Ovary (tissue), 3 donors: Measurements from ENCODE around the gene AQP4.

ENCODE experiments used
- EP300 ChIP-seq: sonication (generic); formaldehyde crosslinking; IDR thresholded peaks from one replicate; pipeline ENCODE4 v1.6.1; 2017; ENCODE audit warnings: antibody characterized with exemption
- TF ChIP-seq, protein P1 (sequence below), 3 donors: fragments of 450-650 bp in 2 of 3; fragments of 200-600 bp in 1 of 3; IDR thresholded peaks; one replicate each; pipeline versions ENCODE4 v1.5.1 to v1.8.0; 2016 to 2022; ENCODE audit warnings: antibody characterized with exemption in 3 of 3, mild to moderate bottlenecking in 1 of 3
- donor health status: DM: no; HTN: no; CAD: no.

DNA sequence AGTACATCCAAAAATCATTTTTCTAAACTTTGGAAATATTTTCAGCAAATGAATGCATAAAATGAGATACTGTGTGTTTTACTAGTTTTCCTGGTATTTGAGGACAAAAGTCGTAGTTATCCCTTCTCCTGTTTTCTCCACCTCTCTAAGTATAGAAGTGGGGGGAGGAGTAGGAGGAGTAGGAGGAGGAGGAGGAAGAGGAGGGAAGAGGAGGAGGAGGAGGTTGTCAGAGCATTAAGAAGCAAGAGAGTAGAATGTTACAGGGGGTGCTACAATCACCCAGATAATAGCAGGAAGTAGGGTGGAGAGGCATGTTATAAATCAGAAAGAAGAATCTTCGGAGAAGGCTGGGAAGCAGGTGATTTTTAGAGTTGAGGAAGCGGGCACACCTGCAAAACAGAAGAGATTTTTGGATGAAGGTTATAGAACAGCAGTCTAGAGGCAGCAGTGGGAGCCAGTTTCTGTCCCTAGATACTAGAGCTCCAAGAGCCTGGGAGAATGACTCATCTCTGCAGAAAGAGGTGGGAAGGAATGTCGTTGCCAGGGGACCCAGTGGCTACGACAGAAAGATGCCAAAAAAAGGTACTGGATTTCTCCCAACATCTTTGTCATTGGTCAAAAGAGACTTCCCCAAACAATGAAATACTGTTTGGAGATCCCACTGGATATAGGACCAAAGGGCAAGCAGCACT, 44.2 kb upstream of the AQP4 start:
- TF ChIP-seq, protein P1, sequence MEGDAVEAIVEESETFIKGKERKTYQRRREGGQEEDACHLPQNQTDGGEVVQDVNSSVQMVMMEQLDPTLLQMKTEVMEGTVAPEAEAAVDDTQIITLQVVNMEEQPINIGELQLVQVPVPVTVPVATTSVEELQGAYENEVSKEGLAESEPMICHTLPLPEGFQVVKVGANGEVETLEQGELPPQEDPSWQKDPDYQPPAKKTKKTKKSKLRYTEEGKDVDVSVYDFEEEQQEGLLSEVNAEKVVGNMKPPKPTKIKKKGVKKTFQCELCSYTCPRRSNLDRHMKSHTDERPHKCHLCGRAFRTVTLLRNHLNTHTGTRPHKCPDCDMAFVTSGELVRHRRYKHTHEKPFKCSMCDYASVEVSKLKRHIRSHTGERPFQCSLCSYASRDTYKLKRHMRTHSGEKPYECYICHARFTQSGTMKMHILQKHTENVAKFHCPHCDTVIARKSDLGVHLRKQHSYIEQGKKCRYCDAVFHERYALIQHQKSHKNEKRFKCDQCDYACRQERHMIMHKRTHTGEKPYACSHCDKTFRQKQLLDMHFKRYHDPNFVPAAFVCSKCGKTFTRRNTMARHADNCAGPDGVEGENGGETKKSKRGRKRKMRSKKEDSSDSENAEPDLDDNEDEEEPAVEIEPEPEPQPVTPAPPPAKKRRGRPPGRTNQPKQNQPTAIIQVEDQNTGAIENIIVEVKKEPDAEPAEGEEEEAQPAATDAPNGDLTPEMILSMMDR (IDR thresholded peaks at IDR 0.05) = no peak
- no peak for TF ChIP-seq EP300
